Kidney (tissue), 14 donors: ENCODE measurements around the gene PRRT4. TPM values are rescaled to one million over a fixed set of nuclear protein-coding genes. Genes with fewer than 3 reads are reported as not detected.

Experiments
- DNase-seq, 5 donors: peaks; one replicate each; pipeline ENCODE4 v3.0.0-alpha.2; 2013 to 2020
- FAIRE-seq: peaks from 2 replicates; lab custom pipeline; 2012; peaks lifted over from hg19 to GRCh38; lab: Jason Lieb, UNC
- H3K27ac ChIP-seq, 2 donors: one replicate each; pipeline ENCODE4 v1.7.0; 2013; ENCODE audit warnings: low read depth in 2 of 2, low read length in 2 of 2, inconsistent platforms in 1 of 2
- H3K27me3 ChIP-seq: one replicate; pipeline ENCODE4 v1.7.1; 2013; ENCODE audit warnings: low read length, inconsistent platforms; ENCODE audit not compliant: control insufficient read depth, insufficient read depth
- H3K36me3 ChIP-seq, 3 donors: one replicate each; pipeline versions ENCODE4 v1.7.0 to v1.7.1; 2013; ENCODE audit warnings: low read length in 3 of 3, control low read depth in 1 of 3, inconsistent platforms in 1 of 3; ENCODE audit not compliant: insufficient read depth in 3 of 3, control insufficient read depth in 2 of 3
- H3K4me1 ChIP-seq, 3 donors: one replicate each; pipeline versions ENCODE4 v1.7.0 to v1.7.1; 2013; ENCODE audit warnings: low read length in 3 of 3, inconsistent platforms in 1 of 3, low read depth in 1 of 3; ENCODE audit not compliant: control insufficient read depth in 2 of 3, insufficient read depth in 2 of 3
- H3K4me3 ChIP-seq, 3 donors: one replicate each; pipeline versions ENCODE4 v1.7.0 to v1.8.1; 2013; ENCODE audit warnings: low read length in 3 of 3, control low read depth in 1 of 3, inconsistent platforms in 1 of 3
- H3K9ac ChIP-seq, 3 donors: one replicate each; pipeline versions ENCODE4 v1.7.0 to v1.7.1; 2013; ENCODE audit warnings: low read length in 3 of 3, control low read depth in 1 of 3, inconsistent platforms in 1 of 3
- H3K9me3 ChIP-seq, 3 donors: one replicate each; pipeline versions ENCODE4 v1.7.0 to v1.7.1; 2013; ENCODE audit warnings: low read length in 3 of 3, control low read depth in 1 of 3, inconsistent platforms in 1 of 3; ENCODE audit not compliant: control insufficient read depth in 2 of 3, insufficient read depth in 1 of 3
- intact Hi-C: fragments of 100-400 bp; cut with DNase I; formaldehyde crosslinking; loops from one replicate; pipeline ENCODE4 v1.11.1; 2022
- polyA plus RNA-seq: library from polyadenylated mRNA; stranded (reverse); fragments of 350-450 nt; fragmentation: Illumina TruSeq; extraction: RNeasy Lipid Tissue Mini Kit (QIAGEN cat#74804); gene quantifications from one replicate; pipeline ENCODE4 v1.2.3, GENCODE V29; 2014; ENCODE audit warnings: low read depth, low replicate concordance; ENCODE audit not compliant: insufficient read depth
- total RNA-seq: library from RNA; stranded (reverse); fragmentation: NEBNext Ultra II Directional; extraction: Animal tissue kit (Norgen Biotek cat#: 25700); gene quantifications from one replicate; pipeline ENCODE4 v1.2.1, GENCODE V29; 2021
- TF ChIP-seq, protein P1 (sequence below): IDR thresholded peaks from 3 replicates; pipeline ENCODE4 v1.5.1; 2012; ENCODE audit warnings: mild to moderate bottlenecking, moderate library complexity, borderline replicate concordance; ENCODE audit not compliant: insufficient read depth; ENCODE audit errors: extremely low read depth
- donor health status: control.
- donor health status: control.
- donor health status: control.
- donor health status: control.
- donor health status: control.
- donor health status: DM: yes; HTN: yes; CAD: no.
- donor health status: Normal renal cell carcinoma (clear cell type).

The PRRT4 gene
- total and polyA plus RNA-seq, 2 donors from 2014 or later: not detected

DNA sequence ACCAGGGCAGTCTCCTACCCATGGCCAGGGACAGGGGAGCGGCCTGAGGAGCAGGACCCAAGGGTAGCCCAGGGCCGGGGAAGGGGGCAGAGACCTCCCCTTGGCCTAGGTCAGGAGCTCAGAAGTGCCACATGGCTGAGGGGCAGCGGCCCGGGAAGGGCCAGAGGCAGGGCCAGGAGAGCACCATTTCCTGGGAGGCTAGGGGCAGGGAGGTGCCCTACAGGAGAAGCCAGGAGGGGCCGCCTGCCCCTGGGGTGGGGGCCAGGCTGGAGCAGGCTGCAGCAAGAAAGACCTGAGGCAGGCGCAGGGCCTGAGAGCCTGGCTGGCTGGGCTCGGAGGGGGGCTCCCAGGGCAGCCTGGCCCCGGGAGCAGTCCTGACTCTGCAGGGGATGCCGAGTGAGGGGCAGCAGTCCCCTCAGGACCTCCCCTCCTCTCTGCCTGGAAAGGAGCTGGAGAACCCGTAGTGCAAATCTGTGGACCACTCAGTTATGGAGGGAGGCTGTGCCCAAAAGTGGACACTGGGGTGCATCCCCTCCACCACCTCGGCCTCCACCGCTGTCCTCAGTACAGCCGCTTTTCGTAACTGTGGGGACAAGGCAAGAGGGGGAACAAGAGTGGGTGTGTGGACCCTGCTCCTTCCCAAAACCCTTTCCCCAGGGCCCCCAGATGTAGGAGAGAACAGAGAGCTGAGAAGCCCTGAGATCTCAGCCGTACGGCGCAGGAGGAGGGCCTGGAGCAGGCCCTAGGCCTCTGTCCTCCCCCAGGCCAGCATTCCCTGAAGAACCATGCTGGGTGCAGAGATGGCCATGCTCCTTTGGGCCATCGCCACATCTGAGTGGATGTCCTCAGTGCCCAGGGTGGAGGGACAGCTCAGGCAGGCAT, 31.2 kb upstream of the PRRT4 start:
- Histone ChIP-seq H3K27ac (no peak overlapping the region), H3K9ac (no peak overlapping the region), H3K4me1 (peaks cover 0 to 7% (median 0%) of the 10 kb centered on the region in 3 donors), H3K9me3 (no peaks in the 10 kb centered on the region), H3K36me3 (peaks cover 0 to 2% (median 2%) of the 10 kb centered on the region in 3 donors), H3K4me3 (no peak overlapping the region), H3K27me3 (no peaks in the 10 kb centered on the region)
- intact Hi-C loops: no loop called here
- TF ChIP-seq, protein P1, sequence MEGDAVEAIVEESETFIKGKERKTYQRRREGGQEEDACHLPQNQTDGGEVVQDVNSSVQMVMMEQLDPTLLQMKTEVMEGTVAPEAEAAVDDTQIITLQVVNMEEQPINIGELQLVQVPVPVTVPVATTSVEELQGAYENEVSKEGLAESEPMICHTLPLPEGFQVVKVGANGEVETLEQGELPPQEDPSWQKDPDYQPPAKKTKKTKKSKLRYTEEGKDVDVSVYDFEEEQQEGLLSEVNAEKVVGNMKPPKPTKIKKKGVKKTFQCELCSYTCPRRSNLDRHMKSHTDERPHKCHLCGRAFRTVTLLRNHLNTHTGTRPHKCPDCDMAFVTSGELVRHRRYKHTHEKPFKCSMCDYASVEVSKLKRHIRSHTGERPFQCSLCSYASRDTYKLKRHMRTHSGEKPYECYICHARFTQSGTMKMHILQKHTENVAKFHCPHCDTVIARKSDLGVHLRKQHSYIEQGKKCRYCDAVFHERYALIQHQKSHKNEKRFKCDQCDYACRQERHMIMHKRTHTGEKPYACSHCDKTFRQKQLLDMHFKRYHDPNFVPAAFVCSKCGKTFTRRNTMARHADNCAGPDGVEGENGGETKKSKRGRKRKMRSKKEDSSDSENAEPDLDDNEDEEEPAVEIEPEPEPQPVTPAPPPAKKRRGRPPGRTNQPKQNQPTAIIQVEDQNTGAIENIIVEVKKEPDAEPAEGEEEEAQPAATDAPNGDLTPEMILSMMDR: no peak
- FAIRE-seq (no peak), DNase-seq (peak in 1 of 5 donors; percentile 45)

DNA sequence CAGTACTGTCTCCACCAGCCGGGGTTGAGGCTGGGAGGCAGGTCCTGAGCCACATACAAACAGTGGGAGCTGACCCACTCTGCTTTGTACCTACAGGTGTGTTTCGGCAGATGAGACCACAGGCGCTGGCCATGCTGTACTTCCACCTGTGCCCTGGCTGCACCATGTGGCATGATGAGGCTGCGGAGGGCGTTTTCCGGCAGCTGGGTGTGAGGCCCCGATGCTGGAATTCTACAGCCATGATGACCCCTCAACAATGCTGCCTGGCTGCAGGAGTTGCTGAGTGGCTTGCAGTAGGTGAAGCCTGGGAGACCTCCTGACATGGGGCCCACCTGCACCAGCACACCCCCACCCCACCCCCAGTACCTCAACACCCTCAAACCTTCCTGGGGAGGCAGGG, 30.3 kb upstream of the PRRT4 start:
- no peaks in the 10 kb centered on the region for H3K9me3 ChIP-seq
- no peaks in the 10 kb centered on the region for H3K36me3 ChIP-seq
- peaks cover 0 to 7% (median 0%) of the 10 kb centered on the region in 3 donors for H3K4me1 ChIP-seq
- TF ChIP-seq, protein P1: no peak
- DNase-seq: peak in 1 of 5 donors; percentile 49
- FAIRE-seq: no peak
- H3K27ac ChIP-seq: no peak overlapping the region
- no peak overlapping the region for H3K9ac ChIP-seq
- H3K4me3 ChIP-seq: no peak overlapping the region
- H3K27me3 ChIP-seq: no peaks in the 10 kb centered on the region
- intact Hi-C loops: no loop called here

DNA sequence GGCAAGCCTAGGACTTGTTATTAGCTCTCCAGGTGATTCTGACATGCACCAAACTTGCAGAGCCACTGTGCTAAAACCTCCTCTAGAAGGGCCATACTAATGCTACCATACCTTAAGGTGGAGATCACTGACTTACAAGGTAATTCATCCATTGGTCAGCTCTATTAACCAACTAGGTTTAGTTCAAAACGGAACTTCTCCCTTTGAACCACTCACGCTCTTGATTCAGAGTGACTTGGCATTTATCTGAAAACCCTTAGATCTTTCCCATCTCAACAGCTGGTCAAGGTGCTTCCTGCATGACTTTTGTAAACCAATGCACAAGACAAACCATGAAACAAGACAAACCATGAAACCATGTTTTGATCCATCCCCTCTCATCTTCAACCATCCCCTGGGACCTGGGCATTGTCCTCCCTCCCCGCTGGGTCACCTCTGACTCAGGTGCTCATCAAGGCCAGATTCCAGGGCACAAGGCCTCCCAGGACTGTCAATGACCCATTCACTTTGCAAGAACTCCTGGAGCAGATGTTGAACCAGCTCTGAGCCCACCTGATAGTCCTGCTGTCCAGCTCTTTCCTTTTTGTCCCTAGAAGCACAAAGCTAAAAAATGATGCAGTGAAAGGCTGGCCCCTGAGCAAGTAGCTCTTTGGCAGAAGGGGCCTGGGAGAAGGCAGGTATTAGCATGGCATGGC, 29.5 kb upstream of the PRRT4 start:
- intact Hi-C loops: no loop called here
- no peak for FAIRE-seq
- Histone ChIP-seq H3K27ac (no peak overlapping the region), H3K9me3 (no peaks in the 10 kb centered on the region), H3K36me3 (no peaks in the 10 kb centered on the region), H3K4me3 (no peak overlapping the region), H3K4me1 (peaks cover 0 to 7% (median 0%) of the 10 kb centered on the region in 3 donors), H3K27me3 (no peaks in the 10 kb centered on the region), H3K9ac (no peak overlapping the region)
- DNase-seq: no peak
- TF ChIP-seq, protein P1: no peak
